SK-N-SH treated with all-trans-retinoic acid at 6 μM for 48 hours (cell line): ENCODE results near the gene DUSP6.
A peak's percentile ranks its signal among the peaks of the same experiment; 100 is the strongest.

Source experiments
- BACH2 ChIP-seq: fragments of 250-450 bp; sonication (Bioruptor Pico); IDR thresholded peaks from 2 replicates; pipeline ENCODE4 v1.9.0; 2021; ENCODE audit warnings: mild to moderate bottlenecking, borderline replicate concordance
- GLIS3 ChIP-seq: fragments of 250-450 bp; sonication (Bioruptor Pico); IDR thresholded peaks from 2 replicates; pipeline ENCODE4 v1.5.0; 2020; ENCODE audit warnings: mild to moderate bottlenecking, moderate library complexity
- ISL1 ChIP-seq: fragments of 250-450 bp; sonication (Bioruptor Pico); IDR thresholded peaks from 2 replicates; pipeline ENCODE4 v2.1.2; 2022; ENCODE audit warnings: mild to moderate bottlenecking, moderate library complexity
- TCF4 ChIP-seq: fragments of 250-450 bp; sonication (Bioruptor Pico); IDR thresholded peaks from 2 replicates; pipeline ENCODE4 v1.8.0; 2021; ENCODE audit warnings: mild to moderate bottlenecking, moderate library complexity, borderline replicate concordance
- ZFP3 ChIP-seq: fragments of 250-450 bp; sonication (Bioruptor Pico); IDR thresholded peaks from 2 replicates; pipeline ENCODE4 v1.5.0; 2020; ENCODE audit warnings: mild to moderate bottlenecking, moderate library complexity
- ZNF8 ChIP-seq: fragments of 450-650 bp; formaldehyde crosslinking; IDR thresholded peaks from 2 replicates; pipeline ENCODE4 v1.5.0; 2020; ENCODE audit warnings: mild to moderate bottlenecking, moderate library complexity
- TF ChIP-seq, protein P1 (sequence below): fragments of 250-450 bp; sonication (Bioruptor Pico); IDR thresholded peaks from 2 replicates; pipeline ENCODE4 v1.5.1; 2020; ENCODE audit warnings: low read depth, mild to moderate bottlenecking, moderate library complexity

DNA sequence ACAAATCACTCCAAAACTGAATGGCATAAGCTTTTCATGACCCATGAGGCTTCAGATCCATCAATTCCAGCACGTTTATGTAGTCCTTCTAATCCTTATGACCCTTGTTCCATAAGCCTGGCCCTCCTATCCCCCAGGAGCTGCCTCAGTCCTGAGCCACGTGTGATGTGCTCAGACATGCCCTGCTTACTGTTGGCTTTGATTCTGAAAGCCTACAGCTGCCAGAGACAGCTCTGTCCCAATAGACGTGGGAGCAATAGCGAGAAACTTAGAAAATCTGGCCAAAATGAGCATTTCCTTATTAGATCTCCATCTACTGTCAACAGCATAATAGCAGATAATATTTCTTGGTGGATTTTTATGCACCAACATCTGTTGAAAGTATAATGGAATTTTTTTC, 33.2 kb downstream of the DUSP6 start:
- TF ChIP-seq ISL1 (CRISPR knock-in tag) (no peak), ZFP3 (no peak), ZNF8 (no peak), BACH2 (no peak), TCF4 (CRISPR knock-in tag) (peak; percentile 42), GLIS3 (CRISPR knock-in tag) (no peak)
- TF ChIP-seq, protein P1, sequence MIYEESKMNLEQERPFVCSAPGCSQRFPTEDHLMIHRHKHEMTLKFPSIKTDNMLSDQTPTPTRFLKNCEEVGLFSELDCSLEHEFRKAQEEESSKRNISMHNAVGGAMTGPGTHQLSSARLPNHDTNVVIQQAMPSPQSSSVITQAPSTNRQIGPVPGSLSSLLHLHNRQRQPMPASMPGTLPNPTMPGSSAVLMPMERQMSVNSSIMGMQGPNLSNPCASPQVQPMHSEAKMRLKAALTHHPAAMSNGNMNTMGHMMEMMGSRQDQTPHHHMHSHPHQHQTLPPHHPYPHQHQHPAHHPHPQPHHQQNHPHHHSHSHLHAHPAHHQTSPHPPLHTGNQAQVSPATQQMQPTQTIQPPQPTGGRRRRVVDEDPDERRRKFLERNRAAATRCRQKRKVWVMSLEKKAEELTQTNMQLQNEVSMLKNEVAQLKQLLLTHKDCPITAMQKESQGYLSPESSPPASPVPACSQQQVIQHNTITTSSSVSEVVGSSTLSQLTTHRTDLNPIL (CRISPR knock-in tag), result no peak
